Muscle layer of duodenum (tissue), 2 donors: ENCODE data around the gene MMP19.
A peak's percentile ranks its signal among the peaks of the same experiment; 100 is the strongest.
"Not testable (repeated sequence)": the region's sequence is repeated elsewhere in the genome, so short reads cannot be mapped to it uniquely, and the experiment has no call there.

ENCODE experiments used
- H3K27ac ChIP-seq: one replicate; pipeline ENCODE4 v1.7.0; 2013; ENCODE audit warnings: mild to moderate bottlenecking, low read length
- H3K27me3 ChIP-seq: one replicate; pipeline ENCODE4 v1.7.0; 2013; ENCODE audit warnings: low read depth, mild to moderate bottlenecking, control low read depth, low read length
- H3K36me3 ChIP-seq, 2 donors: one replicate each; pipeline ENCODE4 v1.7.0; 2013; ENCODE audit warnings: low read length in 2 of 2, control low read depth in 1 of 2, mild to moderate bottlenecking in 1 of 2; ENCODE audit not compliant: insufficient read depth in 2 of 2, control insufficient read depth in 1 of 2
- H3K4me1 ChIP-seq, 2 donors: one replicate each; pipeline ENCODE4 v1.7.0; 2013; ENCODE audit warnings: low read length in 2 of 2, mild to moderate bottlenecking in 2 of 2, control low read depth in 1 of 2, moderate library complexity in 1 of 2; ENCODE audit not compliant: insufficient read depth in 2 of 2, control insufficient read depth in 1 of 2
- H3K4me3 ChIP-seq, 2 donors: one replicate each; pipeline ENCODE4 v1.7.0; 2013; ENCODE audit warnings: low read length in 2 of 2, low read depth in 1 of 2, mild to moderate bottlenecking in 1 of 2
- H3K9me3 ChIP-seq, 2 donors: one replicate each; pipeline ENCODE4 v1.7.0; 2013; ENCODE audit warnings: low read length in 2 of 2, control low read depth in 1 of 2, mild to moderate bottlenecking in 1 of 2; ENCODE audit not compliant: control insufficient read depth in 1 of 2
- donor health status: healthy.

Gene MMP19

GRCh38 chr12:55840581-55841351, 2.0 kb downstream of the MMP19 start:
- Histone ChIP-seq H3K27me3 (no peaks in the 10 kb centered on the region), H3K4me3 (no peak overlapping the region), H3K4me1 (no peaks in the 10 kb centered on the region), H3K36me3 (peaks cover 0 to under 1% of the 10 kb centered on the region in 2 donors), H3K27ac (no peak overlapping the region), H3K9me3 (no peaks in the 10 kb centered on the region)

- no peak overlapping the region for H3K27ac ChIP-seq
- H3K4me3 ChIP-seq = no peak overlapping the region
- no peaks in the 10 kb centered on the region for H3K9me3 ChIP-seq
- no peaks in the 10 kb centered on the region for H3K27me3 ChIP-seq
- H3K4me1 ChIP-seq = no peaks in the 10 kb centered on the region
- H3K36me3 ChIP-seq = peaks cover 0 to 8% of the 10 kb centered on the region in 2 donors
These were observed 3.2 kb downstream of the MMP19 start for GRCh38 chr12:55839345-55840140.

DNA sequence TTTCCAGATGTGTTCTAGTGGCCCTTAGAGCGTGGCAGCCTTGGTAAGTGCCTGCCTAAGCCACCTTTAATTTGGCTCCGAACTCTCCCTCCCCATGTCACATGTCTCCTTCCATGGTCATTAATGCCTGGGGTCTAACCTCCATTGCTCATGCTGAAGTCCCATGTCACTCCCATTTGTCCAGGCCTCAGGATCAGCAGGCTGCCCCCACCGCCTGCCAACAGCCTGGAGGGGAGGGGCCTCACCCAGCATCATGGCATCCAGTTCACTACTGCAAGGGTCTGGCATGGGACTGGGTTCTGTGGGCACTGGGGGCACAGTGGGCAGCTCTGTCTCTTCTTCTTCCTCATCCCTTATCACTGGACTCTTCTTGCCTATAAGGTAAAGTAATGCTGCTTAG, 4.4 kb downstream of the MMP19 start:
- Histone ChIP-seq H3K36me3 (peaks cover 0 to 8% of the 10 kb centered on the region in 2 donors), H3K27me3 (no peaks in the 10 kb centered on the region), H3K27ac (no peak overlapping the region), H3K4me3 (no peak overlapping the region), H3K4me1 (no peaks in the 10 kb centered on the region), H3K9me3 (no peaks in the 10 kb centered on the region)

DNA sequence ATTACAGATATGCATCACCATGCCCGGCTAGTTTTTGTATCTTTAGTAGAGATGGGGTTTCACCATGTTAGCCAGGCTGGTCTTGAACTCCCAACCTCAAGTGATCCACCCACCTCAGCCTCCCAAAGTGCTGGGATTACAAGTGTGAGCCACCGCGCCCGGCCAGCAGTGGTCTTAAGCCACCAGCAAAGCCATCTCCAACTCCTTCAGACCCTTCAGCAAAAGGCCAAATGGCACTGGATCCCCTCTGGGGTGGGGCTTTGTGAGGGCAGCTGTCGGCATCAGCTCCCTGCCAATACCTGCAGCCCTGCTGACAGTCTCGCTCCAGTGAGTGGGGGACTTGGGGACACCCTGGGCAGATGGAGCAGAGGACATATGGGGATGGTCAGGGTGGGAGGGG, 8.3 kb downstream of the MMP19 start:
- H3K27me3 ChIP-seq, H3K9me3 ChIP-seq, H3K4me3 ChIP-seq, H3K27ac ChIP-seq, H3K4me1 ChIP-seq: not testable (repeated sequence)
- H3K36me3 ChIP-seq = peaks cover 0 to 16% of the 10 kb centered on the region in 2 donors

DNA sequence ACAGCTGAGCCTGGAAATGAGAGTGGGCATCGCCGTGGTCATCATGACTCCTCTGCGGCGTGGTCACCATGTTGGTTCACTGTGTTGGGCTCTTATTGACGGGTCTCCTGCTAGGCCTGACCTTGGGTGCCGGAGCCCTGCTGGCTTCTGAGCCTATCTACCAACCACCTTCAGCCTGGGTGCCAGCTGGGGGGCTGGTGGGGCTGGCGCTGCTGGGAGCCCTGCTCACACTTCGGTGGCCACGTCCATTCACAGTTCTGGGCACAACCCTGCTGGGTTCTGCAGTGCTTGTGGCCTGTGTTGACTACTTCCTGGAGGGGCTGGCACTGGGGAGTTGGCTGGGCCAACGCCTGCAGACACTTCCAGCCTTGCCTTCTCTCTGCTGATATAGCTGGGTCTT, 9.7 kb downstream of the MMP19 start:
- Histone ChIP-seq H3K4me1 (peaks cover 4 to 9% of the 10 kb centered on the region in 2 donors), H3K27ac (no peak overlapping the region), H3K27me3 (no peaks in the 10 kb centered on the region), H3K36me3 (peaks cover 0 to 16% of the 10 kb centered on the region in 2 donors), H3K9me3 (no peaks in the 10 kb centered on the region), H3K4me3 (no peak overlapping the region)

- no peaks in the 10 kb centered on the region for H3K9me3 ChIP-seq
- H3K4me1 ChIP-seq = peaks cover 15 to 25% of the 10 kb centered on the region in 2 donors
- peak overlapping the region; percentile 97 for H3K27ac ChIP-seq
- H3K36me3 ChIP-seq = peaks cover 0 to 22% of the 10 kb centered on the region in 2 donors
- no peaks in the 10 kb centered on the region for H3K27me3 ChIP-seq
- peak overlapping the region; percentile 93 to 98 for H3K4me3 ChIP-seq
These were observed 11.3 kb downstream of the MMP19 start for GRCh38 chr12:55831447-55831815.

DNA sequence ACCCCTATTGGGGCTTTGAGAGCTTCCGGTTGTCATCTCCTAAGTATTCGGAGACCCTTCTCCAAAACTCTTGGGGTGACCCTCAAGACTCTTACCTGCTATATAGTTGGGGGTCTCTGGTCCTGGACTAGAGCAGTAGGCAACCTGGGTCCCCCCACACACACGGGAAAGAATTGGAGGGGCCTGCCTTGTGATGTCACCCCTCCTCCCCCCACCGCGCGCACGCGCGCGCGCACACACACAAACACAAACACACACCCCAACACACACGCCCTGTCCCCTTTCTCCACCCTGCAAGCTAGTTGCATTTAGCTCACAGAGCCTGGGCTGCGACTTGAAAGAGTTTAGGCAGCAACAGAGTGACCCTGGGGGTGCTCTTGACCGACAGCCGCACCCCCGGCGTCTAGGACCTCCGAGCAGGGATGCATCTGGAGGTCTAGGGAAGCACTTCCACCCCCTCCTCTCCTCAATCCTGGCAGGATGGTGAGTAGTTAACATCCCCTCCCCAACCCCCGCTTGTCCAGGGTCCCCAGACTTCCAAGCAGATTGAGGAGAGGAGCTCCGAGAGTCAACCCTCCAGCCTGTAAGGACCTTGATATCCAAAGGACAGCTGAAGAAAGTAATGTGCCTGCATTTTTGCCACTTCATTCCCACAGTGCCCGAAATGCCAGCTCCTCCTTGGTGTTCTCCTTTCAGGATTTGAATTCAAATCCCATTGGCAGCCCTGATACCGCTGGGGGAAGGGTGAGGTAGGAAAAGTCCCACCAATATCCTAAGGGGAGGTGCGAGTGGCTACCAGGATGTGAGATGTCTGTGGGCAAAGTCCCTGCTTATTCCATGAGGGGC, 11.9 kb downstream of the MMP19 start:
- Histone ChIP-seq H3K4me1 (peaks cover 15 to 30% of the 10 kb centered on the region in 2 donors), H3K36me3 (peaks cover 0 to 22% of the 10 kb centered on the region in 2 donors), H3K27ac (peak overlapping the region; percentile 97), H3K4me3 (peak overlapping the region; percentile 93 to 98), H3K9me3 (no peaks in the 10 kb centered on the region), H3K27me3 (no peaks in the 10 kb centered on the region)

GRCh38 chr12:55829967-55830600, 12.7 kb downstream of the MMP19 start:
- Histone ChIP-seq H3K27ac (peak overlapping the region; percentile 97), H3K4me1 (peaks cover 15 to 36% of the 10 kb centered on the region in 2 donors), H3K36me3 (peaks cover 0 to 14% of the 10 kb centered on the region in 2 donors), H3K27me3 (no peaks in the 10 kb centered on the region), H3K4me3 (peak overlapping the region; percentile 93 to 98), H3K9me3 (no peaks in the 10 kb centered on the region)

DNA sequence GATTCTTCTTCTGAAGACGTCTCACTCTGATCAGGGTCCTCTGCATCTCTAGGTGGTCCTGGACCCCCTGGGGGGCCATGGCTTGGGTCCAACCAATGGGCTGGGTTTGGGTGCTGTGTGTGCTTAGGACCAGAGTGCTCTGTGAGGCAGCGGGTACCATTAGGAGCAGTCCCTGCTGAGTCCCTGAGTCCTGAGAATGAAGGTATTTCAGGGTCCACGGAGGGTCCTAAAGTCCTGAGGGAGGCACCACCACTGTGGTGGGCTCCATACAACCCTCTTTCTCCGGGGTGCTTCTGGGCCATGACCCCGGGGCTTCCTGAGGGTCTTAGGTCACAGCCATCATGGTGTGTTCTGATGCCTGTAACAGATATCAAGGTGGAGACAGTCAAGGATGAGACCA, 14.4 kb downstream of the MMP19 start:
- Histone ChIP-seq H3K27me3 (no peaks in the 10 kb centered on the region), H3K9me3 (no peaks in the 10 kb centered on the region), H3K4me1 (peaks cover 15 to 36% of the 10 kb centered on the region in 2 donors), H3K36me3 (peaks cover 0 to 16% of the 10 kb centered on the region in 2 donors), H3K4me3 (peak overlapping the region; percentile 51 to 98), H3K27ac (peak overlapping the region; percentile 36)

DNA sequence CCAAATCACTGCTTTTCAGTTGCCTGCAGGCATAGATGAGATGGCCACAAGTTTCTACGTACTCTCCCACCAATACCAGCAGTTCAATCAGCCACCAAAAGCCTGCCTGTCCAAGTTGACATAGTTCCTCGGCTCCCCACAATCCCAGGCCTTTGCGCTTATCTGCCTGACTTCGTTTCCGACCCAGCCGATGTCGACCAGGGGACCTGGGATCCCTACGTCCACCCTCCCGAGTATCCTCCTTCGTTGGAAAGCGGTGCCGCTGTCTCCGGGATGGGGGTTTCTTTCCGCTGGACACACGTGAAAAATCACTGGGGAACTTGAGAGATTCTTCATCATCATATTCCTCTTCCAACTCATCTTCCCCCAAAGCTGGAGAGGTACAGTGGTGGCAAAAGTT, 14.9 kb downstream of the MMP19 start:
- no peaks in the 10 kb centered on the region for H3K9me3 ChIP-seq
- peaks cover 15 to 36% of the 10 kb centered on the region in 2 donors for H3K4me1 ChIP-seq
- H3K27me3 ChIP-seq = no peaks in the 10 kb centered on the region
- H3K36me3 ChIP-seq = peaks cover 3 to 21% of the 10 kb centered on the region in 2 donors
- H3K4me3 ChIP-seq = peak overlapping the region in 1 of 2 donors; percentile 8
- peak overlapping the region; percentile 4 for H3K27ac ChIP-seq
